HEK293 (cell line): ENCODE data around the gene TCF3.

Experiments
- GFI1B ChIP-seq: fragments of 450-650 bp; formaldehyde crosslinking; IDR thresholded peaks from 2 replicates; pipeline ENCODE4 v1.5.1; 2016; ENCODE audit warnings: missing biosample characterization, missing genetic modification characterization
- HIC1 ChIP-seq: fragments of 450-650 bp; formaldehyde crosslinking; IDR thresholded peaks from 2 replicates; pipeline ENCODE4 v1.5.1; 2016; ENCODE audit warnings: missing biosample characterization, missing genetic modification characterization
- PBX3 ChIP-seq: sonication (generic); formaldehyde crosslinking; IDR thresholded peaks from 2 replicates; pipeline ENCODE4 v1.8.1; 2022; ENCODE audit warnings: mild to moderate bottlenecking, moderate library complexity, missing genetic modification reagents
- RBAK ChIP-seq: fragments of 450-650 bp; formaldehyde crosslinking; IDR thresholded peaks from 2 replicates; pipeline ENCODE4 v1.5.1; 2016; ENCODE audit warnings: missing biosample characterization, missing genetic modification characterization
- REST ChIP-seq: fragments of 450-650 bp; formaldehyde crosslinking; IDR thresholded peaks from 2 replicates; pipeline ENCODE4 v1.5.1; 2016; ENCODE audit warnings: missing biosample characterization, missing genetic modification characterization
- SP2 ChIP-seq: fragments of 450-650 bp; formaldehyde crosslinking; IDR thresholded peaks from 2 replicates; pipeline ENCODE4 v1.5.1; 2016; ENCODE audit warnings: missing biosample characterization, missing genetic modification characterization
- ZBTB11 ChIP-seq: fragments of 450-650 bp; formaldehyde crosslinking; conservative IDR thresholded peaks from 2 replicates; pipeline ENCODE4 v1.5.1; 2016; ENCODE audit warnings: low read depth, missing biosample characterization, missing genetic modification characterization
- ZBTB17 ChIP-seq: fragments of 450-650 bp; formaldehyde crosslinking; IDR thresholded peaks from 2 replicates; pipeline ENCODE4 v1.5.1; 2016; ENCODE audit warnings: missing biosample characterization, missing genetic modification characterization
- ZBTB26 ChIP-seq: fragments of 450-650 bp; formaldehyde crosslinking; optimal IDR thresholded peaks from 2 replicates; pipeline ENCODE3; 2016; ENCODE audit warnings: missing biosample characterization, mild to moderate bottlenecking, missing genetic modification characterization
- ZNF112 ChIP-seq: fragments of 450-650 bp; formaldehyde crosslinking; IDR thresholded peaks from 2 replicates; pipeline ENCODE4 v1.5.0; 2017; ENCODE audit warnings: missing biosample characterization, missing genetic modification characterization
- ZNF132 ChIP-seq: fragments of 450-650 bp; formaldehyde crosslinking; IDR thresholded peaks from 2 replicates; pipeline ENCODE4 v1.5.1; 2017; ENCODE audit warnings: missing biosample characterization, missing genetic modification characterization, borderline replicate concordance
- ZNF335 ChIP-seq: fragments of 450-650 bp; formaldehyde crosslinking; conservative IDR thresholded peaks from 2 replicates; pipeline ENCODE4 v1.5.1; 2016; ENCODE audit warnings: missing biosample characterization, missing genetic modification characterization
- ZNF362 ChIP-seq: fragments of 450-650 bp; formaldehyde crosslinking; IDR thresholded peaks from 2 replicates; pipeline ENCODE4 v1.5.1; 2016; ENCODE audit warnings: missing biosample characterization, missing genetic modification characterization
- ZNF521 ChIP-seq: fragments of 450-650 bp; formaldehyde crosslinking; IDR thresholded peaks from 2 replicates; pipeline ENCODE4 v1.5.1; 2017; ENCODE audit warnings: missing biosample characterization, mild to moderate bottlenecking, missing genetic modification characterization
- ZNF558 ChIP-seq: fragments of 450-650 bp; formaldehyde crosslinking; IDR thresholded peaks from 2 replicates; pipeline ENCODE4 v1.5.1; 2016; ENCODE audit warnings: missing biosample characterization, missing genetic modification characterization
- ZNF610 ChIP-seq: fragments of 450-650 bp; formaldehyde crosslinking; IDR thresholded peaks from 2 replicates; pipeline ENCODE4 v1.5.1; 2016; ENCODE audit warnings: missing biosample characterization, missing genetic modification characterization, borderline replicate concordance
- ZNF623 ChIP-seq: fragments of 450-650 bp; formaldehyde crosslinking; IDR thresholded peaks from 2 replicates; pipeline ENCODE4 v1.5.1; 2016; ENCODE audit warnings: missing biosample characterization, missing genetic modification characterization
- ZNF629 ChIP-seq: fragments of 450-650 bp; formaldehyde crosslinking; IDR thresholded peaks from 2 replicates; pipeline ENCODE4 v1.5.1; 2017; ENCODE audit warnings: missing biosample characterization, missing genetic modification characterization
- ZNF707 ChIP-seq: fragments of 450-650 bp; formaldehyde crosslinking; IDR thresholded peaks from 2 replicates; pipeline ENCODE4 v1.5.1; 2016; ENCODE audit warnings: missing biosample characterization, missing genetic modification characterization
- ZSCAN23 ChIP-seq: fragments of 450-650 bp; formaldehyde crosslinking; IDR thresholded peaks from 2 replicates; pipeline ENCODE4 v1.5.1; 2016; ENCODE audit warnings: missing biosample characterization, missing genetic modification characterization
- ZXDB ChIP-seq: fragments of 450-650 bp; formaldehyde crosslinking; IDR thresholded peaks from 2 replicates; pipeline ENCODE4 v1.5.1; 2016; ENCODE audit warnings: missing biosample characterization, missing genetic modification characterization

TCF3 gene

GRCh38 chr19:1605236-1606137, 46.9 kb downstream of the TCF3 start, which contains the start of gene UQCR11 (continued):
- TF ChIP-seq ZBTB11 (peak; percentile 91), ZNF112 (no peak), REST (tag by site-specific recombination) (peak; percentile 43; the same call in 1 of the 2 replicates), ZNF335 (tag by site-specific recombination) (peak; percentile 99), ZXDB (tag by site-specific recombination) (peak; percentile 79), RBAK (tag by site-specific recombination) (no peak), ZNF132 (tag by site-specific recombination) (no peak), HIC1 (tag by site-specific recombination) (no peak), ZNF362 (tag by site-specific recombination) (peak; percentile 92), ZNF521 (no peak), ZSCAN23 (tag by site-specific recombination) (0 out of 2 replicates have a peak, but pooled peaks have one; percentile 28), ZNF623 (tag by site-specific recombination) (no peak), PBX3 (0 out of 2 replicates have a peak, but pooled peaks have one; percentile 65), ZNF558 (tag by site-specific recombination) (0 out of 2 replicates have a peak, but pooled peaks have one; percentile 32), ZNF610 (tag by site-specific recombination) (peak; percentile 45; the same call in 1 of the 2 replicates), SP2 (tag by site-specific recombination) (peak; percentile 91), ZNF707 (no peak), ZNF629 (peak; percentile 57; the same call in 1 of the 2 replicates), GFI1B (0 out of 2 replicates have a peak, but pooled peaks have one; percentile 34), ZBTB17 (peak; percentile 98), ZBTB26 (peak; percentile 84)
